HG03520 (cell line): ENCODE measurements around the gene CMC1.
"Not testable (repeated sequence)": the region's sequence is repeated elsewhere in the genome, so short reads cannot be mapped to it uniquely, and the experiment has no call there.

ENCODE experiments used
- ATAC-seq: cut with Tn5 transposase; IDR thresholded peaks from one replicate; pipeline ENCODE4 v1.9.1; 2021; ENCODE audit warnings: mild to moderate bottlenecking, moderate library complexity; ENCODE audit not compliant: unreplicated experiment

The CMC1 gene, protein sequence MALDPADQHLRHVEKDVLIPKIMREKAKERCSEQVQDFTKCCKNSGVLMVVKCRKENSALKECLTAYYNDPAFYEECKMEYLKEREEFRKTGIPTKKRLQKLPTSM

DNA sequence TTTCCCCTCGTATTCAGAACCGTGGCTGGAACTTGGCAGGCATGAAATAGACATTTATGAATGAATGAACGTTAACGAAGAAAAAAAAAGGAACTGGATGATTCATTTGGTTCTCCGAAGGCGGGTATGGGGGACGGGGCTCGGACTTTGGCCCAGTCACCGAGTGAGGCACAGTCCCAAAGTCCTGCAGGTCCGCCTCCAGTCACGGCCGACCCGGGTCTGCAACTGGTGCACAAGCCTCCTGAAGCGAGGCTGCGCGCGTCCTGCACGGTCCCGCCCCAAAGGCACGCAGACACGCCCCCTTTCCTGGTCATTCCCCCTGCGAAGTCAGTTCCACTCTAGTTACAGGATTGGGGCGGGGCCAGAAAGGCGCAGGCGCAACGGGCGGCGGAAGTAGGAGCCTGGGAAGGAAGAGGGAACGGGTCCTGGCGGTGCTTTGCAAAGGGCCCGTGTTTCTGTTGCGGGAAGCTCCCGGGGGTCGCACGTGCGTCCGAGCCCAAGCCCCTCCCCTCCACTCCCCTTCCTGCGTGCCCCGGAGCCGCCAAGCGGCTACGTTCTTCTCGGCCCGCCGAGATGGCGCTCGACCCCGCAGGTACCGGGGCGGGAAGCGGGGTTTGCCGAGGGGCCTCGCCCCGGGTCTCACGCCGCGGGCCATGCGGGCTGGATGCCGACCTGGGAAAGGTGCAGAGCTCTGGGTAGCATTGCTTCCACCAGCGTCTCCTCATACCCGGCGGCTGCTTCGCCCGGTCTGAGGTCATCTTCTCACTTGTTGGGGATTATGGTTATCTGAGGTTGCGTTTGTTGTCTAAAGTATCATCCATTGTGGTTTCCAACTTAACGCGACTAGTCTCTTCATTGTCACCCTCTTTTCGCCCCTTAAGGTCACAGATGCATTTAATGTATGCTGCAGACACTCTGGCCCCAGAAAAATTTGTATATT, at the start of gene CMC1:
Gene CMC1, plus strand, starts transcription at position 399 of the 940 bp plus-strand sequence. Its CDS starts 175 bp downstream, at position 574.
- ATAC-seq: peak; percentile 96

DNA sequence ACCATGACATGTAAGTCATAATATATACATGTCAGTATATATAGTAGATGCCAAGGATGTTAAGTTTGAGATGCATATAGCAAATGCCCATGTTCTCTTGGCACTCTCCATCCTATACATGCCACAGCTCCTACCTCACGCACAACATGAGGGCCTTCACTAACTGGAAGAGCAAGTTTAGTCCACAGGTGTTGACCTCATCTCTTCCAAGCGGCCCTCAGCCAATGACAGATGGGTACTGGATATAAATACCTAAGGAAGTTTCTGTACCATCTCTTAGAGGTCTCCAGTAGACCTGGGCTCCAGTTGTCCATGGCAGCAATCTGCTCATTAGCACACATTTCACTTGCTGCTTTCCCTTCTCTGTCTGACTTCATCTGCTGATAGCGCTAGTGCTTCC, 43.3 kb upstream of the CMC1 start:
- no peak for ATAC-seq

DNA sequence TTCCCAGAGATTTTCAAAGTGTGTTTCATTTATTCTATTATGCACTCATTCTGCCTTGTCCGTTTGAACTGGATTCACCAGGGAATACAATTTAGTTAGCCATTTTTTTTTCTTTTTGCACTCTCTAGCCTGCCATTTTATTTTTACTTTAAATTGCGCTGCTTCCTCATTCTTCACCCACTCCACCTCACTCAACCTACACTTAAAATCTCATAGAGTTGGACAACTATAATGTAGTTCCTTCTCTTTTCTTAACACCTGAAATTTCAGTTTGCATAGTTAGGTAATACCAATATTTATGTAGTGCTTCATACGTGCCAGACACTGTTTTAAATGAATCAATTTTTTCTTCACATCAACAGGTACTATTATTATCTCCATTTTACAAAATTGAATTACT, 42.4 kb upstream of the CMC1 start:
- ATAC-seq: no peak

DNA sequence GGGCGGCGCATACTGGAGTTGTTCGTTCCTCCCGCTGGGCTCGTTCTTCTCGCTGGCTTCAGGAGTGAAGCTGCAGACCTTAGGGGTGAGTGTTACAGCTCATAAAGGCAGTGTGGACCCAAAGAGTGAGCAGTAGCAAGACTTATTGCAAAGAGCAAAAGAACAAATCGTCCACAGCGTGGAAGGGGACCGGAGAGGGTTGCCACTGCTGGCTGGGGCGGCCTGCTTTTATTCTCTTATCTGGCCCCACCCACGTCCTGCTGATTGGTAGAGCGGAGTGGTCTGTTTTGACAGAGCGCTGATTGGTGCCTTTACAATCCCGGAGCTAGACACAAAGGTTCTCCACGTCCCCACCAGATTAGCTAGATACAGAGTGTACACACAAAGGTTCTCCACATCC, 41.8 kb upstream of the CMC1 start:
- not testable (repeated sequence) for ATAC-seq

DNA sequence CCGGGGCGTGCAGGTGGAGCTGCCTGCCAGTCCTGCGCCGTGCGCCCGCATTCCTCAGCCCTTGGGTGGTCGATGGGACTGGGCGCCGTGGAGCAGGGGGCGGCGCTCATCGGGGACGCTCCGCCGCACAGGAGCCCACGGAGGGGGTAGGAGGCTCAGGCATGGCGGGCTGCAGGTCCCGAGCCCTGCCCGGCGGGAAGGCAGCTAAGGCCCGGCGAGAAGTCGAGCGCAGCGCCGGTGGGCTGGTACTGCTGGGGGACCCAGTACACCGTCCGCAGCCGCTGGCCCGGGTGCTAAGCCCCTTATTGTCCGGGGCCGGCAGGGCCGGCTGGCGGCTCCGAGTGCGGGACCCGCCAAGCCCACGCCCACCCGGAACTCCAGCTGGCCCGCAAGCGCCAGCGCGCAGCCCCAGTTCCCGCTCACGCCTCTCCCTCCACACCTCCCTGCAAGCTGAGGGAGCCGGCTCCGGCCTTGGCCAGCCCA, 41.0 kb upstream of the CMC1 start:
- ATAC-seq: not testable (repeated sequence)

DNA sequence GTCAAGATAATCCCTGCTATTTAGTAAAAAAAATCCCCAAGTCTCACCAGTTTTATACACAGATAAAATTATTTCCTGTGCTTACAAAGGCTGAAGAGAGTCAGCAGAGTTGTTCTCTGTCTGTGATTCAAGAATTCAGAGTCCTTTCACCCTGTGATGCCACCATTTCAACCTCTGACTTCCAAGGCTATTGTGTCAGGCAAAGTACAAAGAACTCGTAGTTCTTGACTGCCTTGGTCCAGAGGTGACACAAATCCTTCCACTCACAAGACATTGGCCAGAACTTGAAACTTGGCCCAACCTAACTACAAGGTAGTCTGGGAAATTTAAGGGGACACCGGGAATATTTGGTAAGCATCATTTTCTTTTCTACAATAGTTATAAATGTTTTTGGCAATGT, 34.9 kb upstream of the CMC1 start:
- no peak for ATAC-seq

DNA sequence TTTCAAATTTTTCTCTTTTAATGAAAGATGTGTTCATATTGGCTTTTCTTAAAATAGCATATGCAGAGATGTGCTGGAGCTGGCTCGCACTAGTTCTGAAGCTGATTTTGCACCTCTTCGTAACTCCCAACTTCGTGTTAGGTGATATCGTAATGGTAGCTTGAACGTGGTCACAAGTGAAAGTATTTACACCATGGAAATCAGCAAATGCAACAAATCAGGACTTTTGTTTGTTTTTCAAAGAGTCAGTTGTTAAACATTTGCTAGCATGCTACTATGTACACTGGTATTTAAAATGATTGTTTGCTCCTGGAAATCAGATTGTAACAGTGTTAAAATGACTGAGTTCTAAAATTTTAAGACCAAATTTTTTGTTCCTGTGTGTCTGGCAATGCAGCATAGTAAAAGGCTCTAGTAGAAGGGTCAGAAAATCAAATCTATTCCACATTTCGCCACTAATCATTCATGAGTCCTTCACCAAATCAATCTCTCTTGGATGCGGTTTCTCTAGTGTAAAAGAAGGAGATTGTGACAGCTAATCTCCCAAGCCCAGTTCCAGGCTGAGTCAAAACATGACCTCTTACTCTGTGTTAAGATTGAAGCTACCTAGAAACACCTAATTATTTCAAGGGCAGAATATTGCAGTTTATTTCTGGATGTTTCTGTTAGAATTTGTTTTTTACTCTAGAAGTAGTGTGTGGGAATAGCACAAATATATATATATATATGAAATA, 34.3 kb upstream of the CMC1 start:
- ATAC-seq: no peak

DNA sequence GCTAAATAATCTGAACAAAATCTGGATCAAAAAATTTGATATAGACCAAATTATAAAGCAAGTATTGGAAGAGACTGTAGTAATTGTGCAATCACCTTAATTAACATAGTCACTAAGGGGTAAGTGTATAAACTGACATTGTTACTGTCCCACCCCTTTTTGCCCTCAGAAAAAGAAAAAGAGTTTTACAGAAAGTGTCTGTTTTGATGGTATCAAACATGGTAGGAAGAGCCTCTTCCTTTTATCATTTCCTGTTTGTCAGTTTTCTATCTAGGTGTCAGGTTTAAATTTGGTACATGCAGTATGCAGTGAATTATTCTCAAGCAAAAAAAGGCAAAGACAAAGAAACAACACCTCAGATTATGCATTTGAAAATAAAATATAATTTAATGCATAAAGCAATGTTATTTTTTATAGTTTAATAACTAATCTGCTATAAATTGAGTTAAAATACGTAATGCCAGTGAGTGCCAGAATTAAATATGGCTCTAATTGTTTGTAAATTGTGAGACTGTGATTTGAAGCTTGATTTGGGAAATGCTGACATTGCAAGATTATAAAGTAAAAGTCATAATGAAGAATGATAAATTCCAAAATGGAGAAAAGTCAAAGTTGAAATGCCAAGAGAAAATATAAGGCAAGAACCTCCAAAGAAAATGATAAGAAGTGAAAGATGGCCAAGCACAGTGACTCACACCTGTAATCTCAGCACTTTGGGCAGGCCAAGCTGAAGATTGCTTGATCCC, 30.3 kb upstream of the CMC1 start:
- ATAC-seq: no peak

DNA sequence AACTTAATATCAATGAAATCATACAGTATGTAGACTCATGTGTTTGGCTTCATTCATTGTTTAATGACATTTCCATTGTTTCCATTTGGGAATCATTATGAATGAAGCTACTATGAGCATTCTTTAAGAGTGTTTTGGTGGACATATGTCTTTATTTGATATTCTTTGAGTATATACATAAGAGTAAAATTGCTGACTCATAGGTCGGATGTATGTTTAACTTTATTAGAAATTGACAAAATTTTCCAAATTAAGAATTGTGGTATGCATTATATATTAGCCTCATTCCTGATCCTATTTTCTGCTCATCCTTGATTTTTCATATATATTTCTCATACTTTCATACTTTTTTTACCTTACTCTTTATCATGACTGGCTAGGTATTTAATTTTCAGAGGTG, 28.7 kb upstream of the CMC1 start:
- ATAC-seq: no peak

DNA sequence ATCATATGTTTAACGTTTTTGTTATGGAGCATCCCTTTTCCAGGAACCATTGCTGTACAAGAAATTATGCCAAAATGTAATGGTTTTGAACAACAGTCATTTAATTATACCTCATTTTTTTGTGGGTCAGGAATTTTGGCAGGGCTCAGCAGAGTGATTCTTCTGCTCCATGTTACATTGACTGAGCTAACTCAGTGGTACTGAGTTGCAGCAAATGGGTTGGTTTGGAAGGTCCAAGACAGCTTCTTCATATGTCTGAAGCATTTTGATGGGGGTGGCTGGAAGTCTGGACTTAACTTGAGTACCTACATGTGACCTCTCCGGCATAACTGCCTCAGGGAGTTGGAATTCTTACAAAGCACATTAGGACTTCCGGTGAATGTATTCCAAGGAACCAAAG, 26.0 kb upstream of the CMC1 start:
- ATAC-seq: no peak

DNA sequence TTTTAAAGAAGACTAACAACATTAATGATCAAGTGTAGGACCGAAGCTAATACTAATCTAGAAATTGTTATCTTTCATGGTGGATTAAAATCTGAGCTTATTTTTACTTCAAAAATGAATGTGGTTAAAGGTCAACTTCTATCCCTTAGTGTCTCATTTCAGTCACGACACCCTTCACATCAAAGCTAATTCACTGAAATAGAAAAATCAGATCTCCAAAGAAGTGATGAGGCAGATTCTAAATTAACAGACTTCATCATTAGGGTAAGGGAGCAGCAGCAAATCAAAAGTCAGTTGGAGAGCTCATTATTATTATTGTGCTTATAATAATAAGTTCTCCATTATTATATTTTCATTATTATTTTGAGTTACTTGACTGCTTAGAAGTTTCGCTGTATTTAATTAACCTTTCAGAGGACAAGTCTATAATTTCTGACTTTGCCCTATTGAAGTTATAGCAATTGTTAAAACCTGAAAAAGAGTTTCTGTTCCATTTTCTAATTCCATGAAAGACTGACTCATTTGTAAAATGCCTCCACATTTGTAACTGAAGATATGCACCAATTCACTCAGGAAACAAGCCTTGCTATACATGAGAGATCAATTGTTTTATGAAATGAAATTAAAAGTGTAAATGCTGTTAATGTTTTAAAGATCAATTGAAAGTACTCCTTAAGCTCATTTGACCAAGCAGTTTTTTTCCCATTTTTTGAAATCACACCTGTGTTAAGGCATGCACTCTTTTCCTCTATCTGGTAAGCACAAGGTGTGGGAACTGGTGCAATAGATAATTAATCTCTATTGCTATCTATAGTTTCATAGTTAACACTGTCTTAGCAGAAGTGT, 23.1 kb upstream of the CMC1 start:
- ATAC-seq: no peak

DNA sequence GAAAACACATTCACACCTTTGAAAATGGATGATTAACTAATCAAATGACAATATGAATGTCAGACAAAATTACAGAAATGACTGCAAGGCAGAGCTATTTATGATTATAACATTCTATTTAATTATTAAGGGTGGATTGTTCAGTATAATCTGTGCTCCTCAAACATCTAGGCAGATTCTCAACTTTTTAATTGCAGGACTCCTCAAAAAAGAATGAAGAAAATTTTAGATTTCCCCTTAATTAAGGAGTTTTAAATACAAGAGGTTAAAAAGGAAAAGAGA, 22.6 kb upstream of the CMC1 start:
- ATAC-seq: no peak

DNA sequence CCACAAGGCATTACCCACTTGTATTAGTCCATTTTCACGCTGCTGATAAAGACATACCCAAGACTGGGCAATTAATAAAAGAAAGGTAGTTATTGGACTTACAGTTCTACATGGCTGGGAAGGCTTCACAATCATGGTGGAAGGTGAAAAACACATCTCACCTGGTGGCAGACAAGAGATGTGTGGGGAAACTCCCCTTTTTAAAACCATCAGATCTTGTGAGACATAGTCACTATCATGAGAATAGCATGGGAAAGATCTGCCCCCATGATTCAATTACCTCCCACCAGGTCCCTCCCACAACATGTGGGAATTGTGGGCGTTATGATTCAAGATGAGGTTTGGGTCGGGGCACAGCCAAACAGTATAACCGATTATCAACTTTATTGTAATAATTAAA, 17.0 kb upstream of the CMC1 start:
- no peak for ATAC-seq

DNA sequence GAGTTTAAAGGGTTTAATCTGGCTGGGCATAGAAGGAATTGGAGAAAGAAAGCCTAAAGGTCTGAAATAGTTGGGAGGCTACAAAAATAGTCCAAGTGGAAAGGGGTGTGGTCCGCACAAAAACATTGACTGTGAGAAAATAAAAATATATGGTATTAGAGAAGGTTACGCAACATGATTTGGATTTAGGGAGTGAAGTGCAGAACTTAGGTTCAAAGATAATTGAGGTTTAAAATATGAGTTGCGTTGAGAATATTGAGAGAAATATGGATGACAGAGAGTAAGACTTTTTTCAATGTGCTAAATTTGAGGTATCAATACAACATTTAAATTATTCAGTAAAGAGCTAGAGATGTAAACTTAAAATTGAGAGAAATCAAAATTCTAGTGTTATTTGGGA, 15.4 kb upstream of the CMC1 start:
- no peak for ATAC-seq

DNA sequence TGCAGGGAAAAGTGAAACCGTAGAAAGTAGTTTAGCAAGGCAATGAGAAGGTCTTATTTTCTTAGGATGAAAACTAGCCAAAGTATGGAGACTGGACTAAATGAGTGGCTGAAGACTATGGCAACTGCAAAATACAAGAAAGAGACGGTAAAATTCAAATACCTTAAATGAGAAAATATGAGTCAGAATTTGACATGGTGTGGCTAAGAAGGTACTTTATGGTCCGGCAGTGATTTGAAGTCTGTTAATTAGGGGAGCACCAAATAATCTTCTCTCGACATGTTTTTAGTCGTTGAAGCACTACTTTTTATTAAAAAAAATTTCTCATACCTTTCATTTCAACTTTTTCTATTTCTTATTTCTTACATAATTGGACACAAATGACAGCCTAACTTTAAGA, 12.8 kb upstream of the CMC1 start:
- ATAC-seq: no peak

DNA sequence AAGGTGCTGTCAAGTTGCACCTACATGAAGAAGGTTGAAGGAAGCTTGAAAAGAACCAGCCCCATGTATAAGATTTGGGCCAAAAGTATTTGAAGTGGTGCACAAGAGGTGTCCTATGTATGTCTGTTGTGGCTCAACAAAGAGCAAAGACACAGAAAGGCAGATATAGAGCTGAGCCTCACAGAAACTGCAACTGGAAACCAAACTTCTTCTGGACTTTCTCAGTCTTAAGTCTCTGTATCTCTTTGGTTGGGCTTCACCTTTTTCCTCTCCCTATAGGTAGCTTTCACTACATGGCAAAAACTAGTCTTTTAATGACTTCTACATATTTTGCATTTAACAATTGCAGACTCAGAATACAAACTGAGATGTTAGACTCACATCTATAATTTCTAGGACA, 8.8 kb upstream of the CMC1 start:
- no peak for ATAC-seq

DNA sequence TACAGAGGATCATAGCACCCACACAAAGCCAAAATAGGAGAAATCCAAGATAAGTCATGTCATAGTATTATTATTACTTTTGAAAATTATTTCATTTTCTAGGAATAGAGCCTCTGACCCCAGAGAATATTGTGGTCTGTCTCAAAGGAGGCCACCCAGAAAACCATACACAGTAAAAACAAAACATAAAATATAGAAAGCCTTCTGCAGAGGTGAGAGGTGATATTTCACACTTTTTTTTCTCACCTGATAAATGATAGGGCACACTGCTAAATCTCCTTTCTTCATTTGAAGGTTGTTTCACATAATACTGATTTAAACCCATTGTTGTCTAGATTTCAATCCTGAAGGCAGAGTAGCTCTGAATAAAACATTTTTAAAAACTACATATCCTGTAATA, 7.0 kb upstream of the CMC1 start:
- ATAC-seq: no peak

DNA sequence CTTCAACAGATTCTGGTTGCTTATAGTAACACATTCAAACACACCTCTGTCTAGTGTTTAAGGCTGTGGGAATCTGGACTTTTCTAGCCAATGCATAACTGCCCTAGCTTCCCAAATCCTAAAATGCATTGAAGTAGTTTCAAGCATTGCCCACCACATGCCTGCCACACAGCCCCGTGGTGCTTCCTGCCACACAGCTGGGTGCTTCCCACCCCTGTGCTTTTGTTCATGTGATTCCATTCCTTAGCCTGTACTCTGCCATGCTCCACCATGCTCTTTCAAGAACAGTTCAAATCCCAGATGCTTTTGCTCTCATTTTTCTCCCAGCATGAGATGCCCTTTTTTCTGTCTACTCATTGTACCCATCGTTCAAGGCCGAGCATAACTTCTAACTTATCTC, 2.3 kb upstream of the CMC1 start:
- ATAC-seq: no peak

DNA sequence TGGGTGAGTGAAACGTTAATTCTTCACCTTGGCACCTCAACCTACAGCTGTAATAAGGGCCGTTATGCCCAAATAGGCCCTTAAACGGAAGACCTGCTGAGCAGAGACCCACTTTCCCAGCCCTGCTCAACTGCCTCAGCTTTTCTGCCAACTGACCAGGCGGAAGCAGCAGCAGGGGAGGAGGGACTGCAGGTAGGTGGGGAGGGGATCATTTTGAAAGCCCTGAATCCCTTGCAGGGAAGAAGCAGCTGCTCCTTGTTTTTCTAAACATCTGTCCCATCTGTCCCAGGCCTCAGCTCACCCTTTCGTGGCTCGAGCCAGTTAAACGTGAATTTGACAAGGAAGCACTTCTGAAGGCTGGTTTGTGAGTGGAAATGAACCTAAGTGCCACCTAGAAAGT, 978 bp upstream of the CMC1 start:
- no peak for ATAC-seq

DNA sequence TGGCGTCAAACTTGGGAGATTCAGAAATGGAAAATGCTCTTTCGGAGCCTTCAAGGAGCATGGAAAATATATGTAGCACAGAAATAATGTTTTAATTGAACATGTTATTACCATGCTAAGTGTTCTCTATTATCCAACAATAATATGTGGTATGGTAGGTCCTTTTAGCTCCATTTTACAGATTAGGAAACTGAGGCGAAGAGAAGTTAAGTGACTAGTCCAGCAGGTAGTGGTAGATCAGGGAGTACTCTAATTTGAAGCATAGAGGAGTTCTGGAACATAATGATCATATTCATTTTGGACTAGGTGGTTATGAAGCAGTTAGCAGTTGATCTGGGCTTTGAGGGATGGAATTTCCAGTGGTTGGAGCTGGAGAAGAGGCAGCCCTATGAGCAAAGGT, 1.1 kb downstream of the CMC1 start:
- no peak for ATAC-seq
